Activated B cell treated with CpG ODN at 0.5 μM for 24 hours (primary cell): ENCODE data around the gene TET3. TPM values are rescaled to one million over a fixed set of nuclear protein-coding genes. Genes with fewer than 3 reads are reported as not detected.
A peak's percentile ranks its signal among the peaks of the same experiment; 100 is the strongest.

Experiments
- ATAC-seq: fragments of 200-7000 bp; cut with Tn5 transposase; one replicate; pipeline ENCODE4 v1.10.0; 2021; ENCODE audit warnings: low read depth, mild to moderate bottlenecking, moderate library complexity
- CTCF ChIA-PET: fragments of 350-600 bp; sonication (Branson Sonifier 250); formaldehyde crosslinking; loops from one replicate; lab custom pipeline; 2021; ENCODE audit warnings: antibody characterized with exemption; lab: Charles Lee
- POLR2A ChIA-PET: fragments of 350-600 bp; sonication (Branson Sonifier 250); formaldehyde crosslinking; loops from one replicate; lab custom pipeline; 2021; ENCODE audit warnings: antibody characterized with exemption; lab: Charles Lee
- DNase-seq: peaks from one replicate; pipeline ENCODE4 v3.0.0; 2022
- H3K27ac Mint-ChIP-seq: one replicate; pipeline ENCODE4 v1.8.0; 2020; ENCODE audit warnings: mixed read lengths
- H3K27me3 Mint-ChIP-seq: one replicate; pipeline ENCODE4 v1.8.0; 2021; ENCODE audit warnings: mixed read lengths
- H3K36me3 Mint-ChIP-seq: one replicate; pipeline ENCODE4 v1.8.0; 2021; ENCODE audit warnings: low read depth, mixed read lengths
- H3K4me1 Mint-ChIP-seq: one replicate; pipeline ENCODE4 v1.8.0; 2021; ENCODE audit warnings: mixed read lengths
- H3K4me3 Mint-ChIP-seq: one replicate; pipeline ENCODE4 v1.8.0; 2020; ENCODE audit warnings: mild to moderate bottlenecking, mixed read lengths
- H3K9me3 Mint-ChIP-seq: one replicate; pipeline ENCODE4 v1.8.0; 2020; ENCODE audit warnings: mixed read lengths
- intact Hi-C: fragments of 100-400 bp; cut with micrococcal nuclease; formaldehyde crosslinking; loops from one replicate; pipeline ENCODE4 v1.15.1; 2024
- total RNA-seq: library from RNA; stranded (reverse); gene quantifications from 2 replicates; pipeline ENCODE4 v1.2.3, GENCODE V29; 2022
- TF ChIP-seq, protein P1 (sequence below): fragments of 200-600 bp; IDR thresholded peaks from one replicate; pipeline ENCODE4 v1.8.0; 2022; ENCODE audit warnings: antibody characterized with exemption, mild to moderate bottlenecking

The TET3 gene
- total RNA-seq, 1 donor from 2014 or later = 60.1 TPM

DNA sequence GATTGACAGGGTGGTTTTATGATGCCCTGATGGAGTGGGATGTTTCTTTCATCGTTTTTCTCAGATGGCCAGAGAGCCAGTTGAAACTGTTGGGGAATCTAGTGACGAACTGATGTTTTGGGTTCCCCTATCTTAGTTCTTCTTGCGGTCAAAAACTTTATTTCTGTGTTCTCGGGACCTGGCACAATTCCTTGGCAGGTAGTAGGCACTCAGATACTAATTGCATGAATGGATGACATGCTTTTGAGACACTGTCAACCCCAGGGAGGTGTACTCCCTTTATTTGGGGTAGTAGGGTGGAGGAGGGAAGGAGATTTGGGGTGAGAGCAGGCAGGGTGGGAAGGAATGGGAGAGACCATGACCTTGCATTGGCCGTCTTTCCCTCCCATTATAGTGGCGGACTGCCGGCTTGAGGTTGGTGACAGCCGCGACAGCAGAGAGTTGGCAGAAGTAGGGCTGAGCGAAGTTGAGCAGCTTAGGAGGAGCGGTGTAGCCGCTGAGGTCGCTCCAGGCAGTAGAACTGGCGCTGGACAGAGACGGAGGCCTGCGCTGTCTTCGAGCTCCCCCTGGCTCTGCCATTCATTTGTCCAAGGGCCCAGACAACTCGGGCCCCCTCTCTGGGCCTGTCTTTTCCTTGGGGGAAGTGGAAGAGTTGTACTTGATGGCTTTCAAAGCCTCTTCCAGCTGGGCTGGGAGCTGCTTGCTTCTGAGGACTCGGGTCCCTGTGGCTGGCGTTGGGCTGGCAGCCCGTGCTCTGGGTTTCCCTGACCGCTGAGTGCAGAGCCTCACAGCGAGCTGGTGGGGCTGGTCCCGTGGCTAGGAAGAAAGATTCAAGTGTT, 2.6 kb downstream of the TET3 start:
- peak overlapping the region; percentile 90 for H3K4me3 Mint-ChIP-seq
- ATAC-seq = no peak
- TF ChIP-seq, protein P1, sequence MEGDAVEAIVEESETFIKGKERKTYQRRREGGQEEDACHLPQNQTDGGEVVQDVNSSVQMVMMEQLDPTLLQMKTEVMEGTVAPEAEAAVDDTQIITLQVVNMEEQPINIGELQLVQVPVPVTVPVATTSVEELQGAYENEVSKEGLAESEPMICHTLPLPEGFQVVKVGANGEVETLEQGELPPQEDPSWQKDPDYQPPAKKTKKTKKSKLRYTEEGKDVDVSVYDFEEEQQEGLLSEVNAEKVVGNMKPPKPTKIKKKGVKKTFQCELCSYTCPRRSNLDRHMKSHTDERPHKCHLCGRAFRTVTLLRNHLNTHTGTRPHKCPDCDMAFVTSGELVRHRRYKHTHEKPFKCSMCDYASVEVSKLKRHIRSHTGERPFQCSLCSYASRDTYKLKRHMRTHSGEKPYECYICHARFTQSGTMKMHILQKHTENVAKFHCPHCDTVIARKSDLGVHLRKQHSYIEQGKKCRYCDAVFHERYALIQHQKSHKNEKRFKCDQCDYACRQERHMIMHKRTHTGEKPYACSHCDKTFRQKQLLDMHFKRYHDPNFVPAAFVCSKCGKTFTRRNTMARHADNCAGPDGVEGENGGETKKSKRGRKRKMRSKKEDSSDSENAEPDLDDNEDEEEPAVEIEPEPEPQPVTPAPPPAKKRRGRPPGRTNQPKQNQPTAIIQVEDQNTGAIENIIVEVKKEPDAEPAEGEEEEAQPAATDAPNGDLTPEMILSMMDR = no peak
- ChIA-PET POLR2A (interaction anchor here (0.6 to 5.1 kb wide), 10 partner anchors 14 to 211 kb away, joined by 3 to 36 read pairs (median 4); partner anchors contain the start of gene MTHFD2), CTCF (interaction anchor here (0.6 to 1.8 kb wide), 2 partner anchors 137 to 164 kb away, joined by 3 to 10 read pairs; no protein-coding TSS in a partner anchor)
- H3K27me3 Mint-ChIP-seq = no peaks in the 10 kb centered on the region
- peaks cover 74% of the 10 kb centered on the region for H3K4me1 Mint-ChIP-seq
- intact Hi-C loops = loop anchor here (2.0 kb wide), 1 partner anchor 541 kb away; the partner anchor contains the start of genes AUP1 and HTRA2
- peaks cover 4% of the 10 kb centered on the region for H3K9me3 Mint-ChIP-seq
- H3K36me3 Mint-ChIP-seq = peaks cover 65% of the 10 kb centered on the region
- no peak for DNase-seq
- peak overlapping the region; percentile 36 for H3K27ac Mint-ChIP-seq

DNA sequence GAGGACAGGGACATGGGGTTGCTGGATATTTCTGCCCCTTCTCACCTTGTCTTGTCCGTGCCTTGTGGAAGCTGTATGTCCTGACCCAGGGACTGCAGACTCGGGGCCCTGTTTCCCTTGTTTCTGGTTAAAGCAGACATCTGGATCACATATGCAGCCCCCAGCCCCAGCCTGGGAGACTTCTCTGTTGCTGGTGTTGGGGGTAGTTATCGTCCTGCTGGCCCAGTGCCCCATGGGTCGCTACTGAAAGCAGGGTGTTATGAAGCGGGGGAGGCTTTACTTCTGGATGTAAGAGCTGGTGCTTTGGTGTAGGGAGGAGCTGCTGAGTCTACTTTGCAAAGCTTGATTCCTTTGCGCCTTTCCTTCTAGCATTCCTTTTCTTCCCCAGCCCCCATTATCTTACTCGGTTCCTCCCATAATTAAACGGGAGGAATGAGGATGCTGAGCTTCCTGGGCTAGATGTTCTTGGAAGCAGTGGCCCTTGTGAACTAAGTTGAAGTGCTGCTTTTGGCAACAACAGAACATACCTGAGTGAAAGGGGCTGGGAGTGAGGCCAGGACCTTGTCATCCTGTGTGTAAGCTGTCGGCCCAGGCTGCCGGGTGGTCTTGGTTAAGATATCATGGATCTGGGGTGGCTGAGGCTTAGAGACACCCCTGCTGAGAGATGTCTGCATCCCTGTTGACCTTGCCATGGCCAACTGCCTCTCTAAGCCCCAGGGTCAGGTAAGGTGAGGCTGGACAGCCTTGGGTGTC, 3.4 kb downstream of the TET3 start:
- no peaks in the 10 kb centered on the region for H3K27me3 Mint-ChIP-seq
- TF ChIP-seq, protein P1 = no peak
- no peak overlapping the region for H3K27ac Mint-ChIP-seq
- peak overlapping the region; percentile 90 for H3K4me3 Mint-ChIP-seq
- ATAC-seq (no peak), DNase-seq (no peak)
- peaks cover 4% of the 10 kb centered on the region for H3K9me3 Mint-ChIP-seq
- intact Hi-C loops = loop anchor here (2.0 kb wide), 1 partner anchor 541 kb away; the partner anchor contains the start of genes AUP1 and HTRA2
- POLR2A ChIA-PET = interaction anchor here (1.0 to 5.1 kb wide), 9 partner anchors 13 to 211 kb away, joined by 3 to 36 read pairs (median 5); partner anchors contain the start of gene MTHFD2
- CTCF ChIA-PET = interaction anchor here (0.6 to 1.8 kb wide), 2 partner anchors 138 to 165 kb away, joined by 3 to 10 read pairs; no protein-coding TSS in a partner anchor
- peaks cover 71% of the 10 kb centered on the region for H3K36me3 Mint-ChIP-seq
- H3K4me1 Mint-ChIP-seq = peaks cover 74% of the 10 kb centered on the region

DNA sequence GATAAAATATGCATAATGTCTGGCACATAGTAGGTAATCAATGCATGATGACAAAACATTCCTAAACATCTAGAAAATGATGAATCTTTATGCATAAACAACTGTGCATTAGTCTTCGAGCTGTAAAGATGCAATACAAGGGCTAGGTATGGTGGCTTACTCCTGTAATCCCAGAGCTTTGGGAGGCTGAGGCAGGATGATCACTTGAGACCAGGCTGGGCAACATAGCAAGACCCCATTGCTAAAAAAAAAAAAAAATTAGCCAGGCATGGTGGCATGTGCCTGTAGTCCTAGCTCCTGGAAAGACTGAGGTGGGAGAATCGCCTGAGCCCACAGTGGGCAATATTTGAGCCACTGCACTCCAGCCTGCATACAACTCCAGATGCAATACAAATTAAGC, 5.3 kb downstream of the TET3 start:
- Mint-ChIP-seq H3K4me1 (peaks cover 83% of the 10 kb centered on the region), H3K4me3 (peak overlapping the region; percentile 16), H3K27me3 (no peaks in the 10 kb centered on the region), H3K27ac (no peak overlapping the region), H3K9me3 (peaks cover 4% of the 10 kb centered on the region), H3K36me3 (peaks cover 82% of the 10 kb centered on the region)
- intact Hi-C loops = no loop called here
- ATAC-seq (no peak), DNase-seq (no peak)
- POLR2A ChIA-PET = interaction anchor here (0.6 to 0.7 kb wide), 2 partner anchors 21 to 28 kb away, joined by 4 to 9 read pairs; no protein-coding TSS in a partner anchor
- CTCF ChIA-PET = interaction anchor here (0.6 kb wide), 1 partner anchor 20 kb away, joined by 3 read pairs; no protein-coding TSS in a partner anchor
- TF ChIP-seq, protein P1 = no peak

DNA sequence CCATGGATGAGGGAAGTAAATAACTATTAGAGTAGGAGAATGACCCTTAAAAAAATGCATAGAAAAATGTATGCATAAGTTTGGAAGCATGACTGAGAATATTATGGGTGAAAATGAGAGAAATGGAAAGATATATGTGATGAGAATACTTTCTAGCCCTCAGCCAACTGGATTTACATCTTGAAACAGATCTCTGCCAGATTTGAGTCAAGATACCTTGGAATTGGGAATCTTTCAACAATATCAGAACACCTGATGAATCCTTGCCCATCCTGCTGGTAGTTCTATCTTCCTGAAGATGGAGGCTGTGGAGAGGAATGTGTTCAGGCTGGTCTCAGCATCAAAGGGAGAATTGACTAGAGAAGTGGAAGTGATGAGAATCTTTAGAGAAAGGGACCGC, 5.8 kb downstream of the TET3 start:
- DNase-seq (no peak), ATAC-seq (no peak)
- Mint-ChIP-seq H3K36me3 (peaks cover 82% of the 10 kb centered on the region), H3K27ac (peak overlapping the region; percentile 59), H3K9me3 (peaks cover 4% of the 10 kb centered on the region), H3K27me3 (no peaks in the 10 kb centered on the region), H3K4me3 (peak overlapping the region; percentile 16), H3K4me1 (peaks cover 88% of the 10 kb centered on the region)
- ChIA-PET CTCF (interaction anchor here (0.6 kb wide), 1 partner anchor 21 kb away, joined by 3 read pairs; no protein-coding TSS in a partner anchor), POLR2A (no interaction called here)
- TF ChIP-seq, protein P1 = no peak
- intact Hi-C loops = no loop called here
